Measurements from ENCODE around the gene CCDC183.

The CCDC183 gene

GRCh38 chr9:136803551-136804508 lies 7.7 kb downstream of the CCDC183 start:
- no peak for TF ChIP-seq CTCF (conservative IDR thresholded peaks at IDR 0.05; ENCODE audit: low read length)

GRCh38 chr9:136804509-136805206 lies 8.5 kb downstream of the CCDC183 start:
- Histone ChIP-seq H3K9me2 (replicated peaks; ENCODE audit: low read depth, low read length) (no peaks in the 10 kb centered on the region), H3K4me1 (ENCODE audit: insufficient read depth, low read length, poor library complexity, severe bottlenecking) (peaks cover 29% of the 10 kb centered on the region), H3K9me3 (ENCODE audit: insufficient read depth, low read depth, low read length) (no peaks in the 10 kb centered on the region), H3F3A (ENCODE audit: low read depth) (no peaks in the 10 kb centered on the region), H4K20me1 (ENCODE audit: insufficient read depth, low read length, poor library complexity, severe bottlenecking) (peaks cover 23% of the 10 kb centered on the region), H3K79me2 (ENCODE audit: insufficient read depth, low read length) (peaks cover 37% of the 10 kb centered on the region), H3K27me3 (ENCODE audit: insufficient read depth, low read length, poor library complexity, severe bottlenecking) (no peaks in the 10 kb centered on the region), H3K4me3 (ENCODE audit: low read length, poor library complexity, severe bottlenecking) (no peak overlapping the region), H3K4me2 (ENCODE audit: low read depth, low read length, poor library complexity, severe bottlenecking) (no peak overlapping the region), H3K36me3 (ENCODE audit: insufficient read depth, low read length) (no peaks in the 10 kb centered on the region), H2AFZ (ENCODE audit: low read length) (no peak overlapping the region), H3K9ac (ENCODE audit: low read depth, low read length, poor library complexity, severe bottlenecking) (no peak overlapping the region)
- TF ChIP-seq CTCF (conservative IDR thresholded peaks at IDR 0.05; ENCODE audit: low read length) = no peak
- TF ChIP-seq EZH2phosphoT487 (IDR thresholded peaks at IDR 0.05; ENCODE audit: borderline replicate concordance) = no peak

More at GRCh38 chr9:136803551-136804508, 7.7 kb downstream of the CCDC183 start:
- Histone ChIP-seq H4K20me1 (ENCODE audit: insufficient read depth, low read length, poor library complexity, severe bottlenecking) (peaks cover 15% of the 10 kb centered on the region), H3K36me3 (ENCODE audit: insufficient read depth, low read length) (no peaks in the 10 kb centered on the region), H3K9me2 (replicated peaks; ENCODE audit: low read depth, low read length) (no peaks in the 10 kb centered on the region), H3K79me2 (ENCODE audit: insufficient read depth, low read length) (peaks cover 29% of the 10 kb centered on the region), H3K9ac (ENCODE audit: low read depth, low read length, poor library complexity, severe bottlenecking) (no peak overlapping the region), H2AFZ (ENCODE audit: low read length) (no peak overlapping the region), H3K9me3 (ENCODE audit: insufficient read depth, low read depth, low read length) (no peaks in the 10 kb centered on the region), H3K4me1 (ENCODE audit: insufficient read depth, low read length, poor library complexity, severe bottlenecking) (peaks cover 21% of the 10 kb centered on the region), H3K4me2 (ENCODE audit: low read depth, low read length, poor library complexity, severe bottlenecking) (no peak overlapping the region), H3K4me3 (ENCODE audit: low read length, poor library complexity, severe bottlenecking) (no peak overlapping the region), H3F3A (ENCODE audit: low read depth) (no peaks in the 10 kb centered on the region), H3K27me3 (ENCODE audit: insufficient read depth, low read length, poor library complexity, severe bottlenecking) (no peaks in the 10 kb centered on the region)

- Histone ChIP-seq H3K9me2 (replicated peaks; ENCODE audit: low read depth, low read length) (no peaks in the 10 kb centered on the region), H3K9me3 (ENCODE audit: insufficient read depth, low read depth, low read length) (no peaks in the 10 kb centered on the region), H3K4me2 (ENCODE audit: low read depth, low read length, poor library complexity, severe bottlenecking) (no peak overlapping the region), H3K4me1 (ENCODE audit: insufficient read depth, low read length, poor library complexity, severe bottlenecking) (peaks cover 35% of the 10 kb centered on the region), H3K9ac (ENCODE audit: low read depth, low read length, poor library complexity, severe bottlenecking) (no peak overlapping the region), H3K79me2 (ENCODE audit: insufficient read depth, low read length) (peaks cover 43% of the 10 kb centered on the region), H2AFZ (ENCODE audit: low read length) (no peak overlapping the region), H4K20me1 (ENCODE audit: insufficient read depth, low read length, poor library complexity, severe bottlenecking) (peaks cover 29% of the 10 kb centered on the region), H3K36me3 (ENCODE audit: insufficient read depth, low read length) (no peaks in the 10 kb centered on the region), H3K4me3 (ENCODE audit: low read length, poor library complexity, severe bottlenecking) (no peak overlapping the region), H3F3A (ENCODE audit: low read depth) (no peaks in the 10 kb centered on the region), H3K27me3 (ENCODE audit: insufficient read depth, low read length, poor library complexity, severe bottlenecking) (no peaks in the 10 kb centered on the region)
- no peak for TF ChIP-seq EZH2phosphoT487 (IDR thresholded peaks at IDR 0.05; ENCODE audit: borderline replicate concordance)
- TF ChIP-seq CTCF (conservative IDR thresholded peaks at IDR 0.05; ENCODE audit: low read length) = no peak
Observed at GRCh38 chr9:136805207-136805740, 9.1 kb downstream of the CCDC183 start.
